Colonic mucosa (tissue), 4 donors: Measurements from ENCODE around the gene PSAP. TPM values are rescaled to one million over a fixed set of nuclear protein-coding genes. Genes with fewer than 3 reads are reported as not detected.

Source experiments
- DNase-seq: peaks from one replicate; pipeline ENCODE4 v3.0.0-alpha.2; 2020
- H3K27ac ChIP-seq: fragments of 200-600 bp; one replicate; pipeline ENCODE4 v1.8.0; 2021
- H3K27me3 ChIP-seq: fragments of 200-600 bp; one replicate; pipeline ENCODE4 v1.8.0; 2021
- H3K36me3 ChIP-seq: fragments of 200-600 bp; one replicate; pipeline ENCODE4 v1.8.0; 2021
- H3K4me1 ChIP-seq: fragments of 200-600 bp; one replicate; pipeline ENCODE4 v1.8.0; 2021; ENCODE audit warnings: mild to moderate bottlenecking
- H3K4me3 ChIP-seq: fragments of 200-600 bp; one replicate; pipeline ENCODE4 v1.8.0; 2021
- H3K9ac ChIP-seq, 2 donors: one replicate each; pipeline ENCODE4 v1.7.0; 2013; ENCODE audit warnings: control low read depth in 2 of 2, low read depth in 2 of 2, low read length in 2 of 2
- H3K9me3 ChIP-seq: fragments of 200-600 bp; one replicate; pipeline ENCODE4 v1.8.0; 2021
- CTCF ChIP-seq: fragments of 200-600 bp; IDR thresholded peaks from one replicate; pipeline ENCODE4 v1.8.0; 2022; ENCODE audit warnings: antibody characterized with exemption, mild to moderate bottlenecking
- intact Hi-C: fragments of 100-400 bp; cut with DNase I; formaldehyde crosslinking; loops from one replicate; pipeline ENCODE4 v1.14.1; 2022
- total RNA-seq, 2 donors: library from RNA; stranded (reverse); fragmentation: NEBNext Ultra II Directional in 1 of 2; extraction: Animal tissue kit (Norgen Biotek cat#: 25700) in 1 of 2; gene quantifications; one replicate each; pipeline ENCODE4 v1.2.1, GENCODE V29; 2021
- donor health status: healthy.
- donor health status: DM: no; HTN: no; CAD: no.
- donor health status: DM: no; HTN: no; CAD: no.

Gene PSAP
- total RNA-seq, 2 donors from 2014 or later, result 363 to 629 TPM

- Histone ChIP-seq H3K27ac (no peak overlapping the region), H3K36me3 (no peaks in the 10 kb centered on the region), H3K4me1 (no peaks in the 10 kb centered on the region), H3K27me3 (no peaks in the 10 kb centered on the region), H3K9ac (no peak overlapping the region), H3K4me3 (no peak overlapping the region), H3K9me3 (no peaks in the 10 kb centered on the region)
- peak; percentile 95 for TF ChIP-seq CTCF
- intact Hi-C loops, result loop anchor here (5.0 to 10.0 kb wide), 3 partner anchors 107 to 500 kb away; no protein-coding TSS in a partner anchor
- DNase-seq, result peak; percentile 76
Measured at GRCh38 chr10:71812016-71812912, 38.8 kb downstream of the PSAP start.

- H3K27ac ChIP-seq, result no peak overlapping the region
- no peaks in the 10 kb centered on the region for H3K9me3 ChIP-seq
- intact Hi-C loops, result loop anchor here (5.0 to 10.0 kb wide), 3 partner anchors 107 to 499 kb away; no protein-coding TSS in a partner anchor
- DNase-seq, result no peak
- TF ChIP-seq CTCF, result no peak
- no peaks in the 10 kb centered on the region for H3K27me3 ChIP-seq
- H3K4me3 ChIP-seq, result no peak overlapping the region
- H3K36me3 ChIP-seq, result no peaks in the 10 kb centered on the region
- no peak overlapping the region for H3K9ac ChIP-seq
- H3K4me1 ChIP-seq, result peaks cover 3% of the 10 kb centered on the region
Measured at GRCh38 chr10:71811351-71811750, 39.7 kb downstream of the PSAP start.

- Histone ChIP-seq H3K4me3 (no peak overlapping the region), H3K36me3 (no peaks in the 10 kb centered on the region), H3K4me1 (peaks cover 3% of the 10 kb centered on the region), H3K27ac (no peak overlapping the region), H3K9me3 (no peaks in the 10 kb centered on the region), H3K9ac (no peak overlapping the region), H3K27me3 (no peaks in the 10 kb centered on the region)
- intact Hi-C loops, result loop anchor here (5.0 to 10.0 kb wide), 3 partner anchors 105 to 498 kb away; no protein-coding TSS in a partner anchor
- DNase-seq, result no peak
- TF ChIP-seq CTCF, result no peak
Measured at GRCh38 chr10:71810048-71810750, 40.9 kb downstream of the PSAP start.

GRCh38 chr10:71809628-71810027, 41.4 kb downstream of the PSAP start:
- Histone ChIP-seq H3K4me1 (peaks cover 3% of the 10 kb centered on the region), H3K27me3 (no peaks in the 10 kb centered on the region), H3K27ac (no peak overlapping the region), H3K9me3 (no peaks in the 10 kb centered on the region), H3K36me3 (no peaks in the 10 kb centered on the region), H3K9ac (no peak overlapping the region), H3K4me3 (no peak overlapping the region)
- DNase-seq, result no peak
- TF ChIP-seq CTCF, result no peak
- intact Hi-C loops, result loop anchor here (5.0 to 10.0 kb wide), 3 partner anchors 105 to 497 kb away; no protein-coding TSS in a partner anchor
